Fibroblast of lung (primary cell): ENCODE results near the gene LSM3. TPM values are rescaled to one million over a fixed set of nuclear protein-coding genes. Genes with fewer than 3 reads are reported as not detected.

ENCODE experiments used
- DNase-seq, 2 donors: peaks; one replicate each; pipeline versions ENCODE4 v3.0.0 to v3.0.0-alpha.2; 2010; ENCODE audit warnings: low read depth in 2 of 2
- H2AFZ ChIP-seq: 2 replicates; pipeline ENCODE4 v1.5.1; 2012; ENCODE audit warnings: low read length, control low read depth, inconsistent platforms
- H3K27ac ChIP-seq: 2 replicates; pipeline ENCODE4 v1.5.1; 2011; ENCODE audit warnings: low read length, control low read depth; ENCODE audit not compliant: insufficient read depth
- H3K27me3 ChIP-seq: 2 replicates; pipeline ENCODE4 v1.5.1; 2011; ENCODE audit warnings: mild to moderate bottlenecking, low read length; ENCODE audit not compliant: control insufficient read depth, insufficient read depth
- H3K36me3 ChIP-seq: 2 replicates; pipeline ENCODE4 v1.5.1; 2011; ENCODE audit warnings: low read length; ENCODE audit not compliant: control insufficient read depth, insufficient read depth
- H3K4me1 ChIP-seq: 2 replicates; pipeline ENCODE4 v1.5.1; 2011; ENCODE audit warnings: low read length; ENCODE audit not compliant: control insufficient read depth, insufficient read depth; ENCODE audit errors: extremely low read depth
- H3K4me2 ChIP-seq: 2 replicates; pipeline ENCODE4 v1.5.1; 2011; ENCODE audit warnings: low read length, control low read depth; ENCODE audit not compliant: insufficient read depth; ENCODE audit errors: extremely low read depth
- H3K4me3 ChIP-seq, 4 experiments: fragments of 200-600 bp in 1 of 4; sonication (generic) in 1 of 4; replicated peaks in 1 of 4; 2 replicates each; pipeline ENCODE4 v1.5.1; 2011 to 2016; ENCODE audit warnings: low read length in 4 of 4, low read depth in 3 of 4, mild to moderate bottlenecking in 3 of 4, control low read depth in 2 of 4, inconsistent platforms in 1 of 4, mixed read lengths in 1 of 4; ENCODE audit not compliant: insufficient read depth in 1 of 4; ENCODE audit errors: control extremely low read depth in 1 of 4
- H3K79me2 ChIP-seq: 2 replicates; pipeline ENCODE4 v1.5.1; 2012; ENCODE audit warnings: mild to moderate bottlenecking, low read length, inconsistent platforms; ENCODE audit not compliant: control insufficient read depth, insufficient read depth
- H3K9ac ChIP-seq: 2 replicates; pipeline ENCODE4 v1.5.1; 2011; ENCODE audit warnings: mild to moderate bottlenecking, low read length, control low read depth; ENCODE audit not compliant: insufficient read depth
- H3K9me3 ChIP-seq: 2 replicates; pipeline ENCODE4 v1.5.1; 2012; ENCODE audit warnings: low read depth, low read length; ENCODE audit not compliant: control insufficient read depth, insufficient read depth
- H4K20me1 ChIP-seq: 2 replicates; pipeline ENCODE4 v1.5.1; 2011; ENCODE audit warnings: low read length; ENCODE audit not compliant: control insufficient read depth, insufficient read depth; ENCODE audit errors: extremely low read depth
- EZH2 ChIP-seq: IDR thresholded peaks from 2 replicates; pipeline ENCODE4 v1.5.1; 2012; ENCODE audit warnings: low read length, control low read depth, mild to moderate bottlenecking; ENCODE audit errors: missing control alignments
- polyA plus RNA-seq, 2 donors: library from polyadenylated mRNA; depleted of rRNA in 1 of 2; stranded (reverse) in 1 of 2; unstranded in 1 of 2; fragments of >200 nt; gene quantifications; 2 replicates each; pipeline ENCODE4 v1.2.1, GENCODE V29; 2011 to 2012; ENCODE audit warnings: missing spikeins in 1 of 2
- total RNA-seq: library from RNA; depleted of rRNA; stranded (reverse); fragments of >200 nt; gene quantifications from 2 replicates; pipeline ENCODE4 v1.2.1, GENCODE V29; 2014
- TF ChIP-seq, protein P1 (sequence below), 2 donors: IDR thresholded peaks in 1 of 2; conservative IDR thresholded peaks in 1 of 2; 1 replicate in 1 of 2; 2 replicates in 1 of 2; pipeline ENCODE4 v1.5.1; 2011 to 2012; ENCODE audit warnings: low read length in 2 of 2, control low read depth in 1 of 2, inconsistent platforms in 1 of 2, low read depth in 1 of 2, mild to moderate bottlenecking in 1 of 2

LSM3 gene
- total and polyA plus RNA-seq, 2 donors (not counting 1 experiment from before 2014, with no cell fraction given): 5.1 to 14.9 TPM

DNA sequence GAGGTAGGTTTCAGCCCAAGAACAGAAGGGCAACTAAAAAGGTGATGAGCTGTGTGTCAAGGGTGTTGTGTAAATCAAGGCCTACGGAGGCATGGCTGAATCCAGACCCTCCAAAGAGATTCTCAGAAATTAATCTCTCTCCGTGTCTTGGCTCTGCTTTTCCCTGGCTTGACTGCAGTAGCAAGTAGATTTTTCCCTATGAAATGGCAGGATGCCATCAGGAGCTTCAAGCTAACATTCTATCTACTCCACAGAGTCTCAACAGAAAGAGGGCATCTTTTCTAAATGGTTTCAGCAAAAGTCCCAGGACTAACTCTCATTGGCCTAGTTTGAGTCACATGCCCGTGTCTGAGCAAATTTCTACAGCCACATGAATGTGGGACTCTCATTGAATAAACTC lies 58.3 kb downstream of the LSM3 start:
- Histone ChIP-seq H3K4me2 (no peak overlapping the region), H4K20me1 (no peaks in the 10 kb centered on the region), H3K79me2 (no peaks in the 10 kb centered on the region), H2AFZ (no peak overlapping the region), H3K4me1 (no peaks in the 10 kb centered on the region), H3K9ac (no peak overlapping the region), H3K4me3 (no peak overlapping the region), H3K9me3 (no peaks in the 10 kb centered on the region), H3K27ac (no peak overlapping the region), H3K36me3 (no peaks in the 10 kb centered on the region), H3K27me3 (no peaks in the 10 kb centered on the region)
- no peak for DNase-seq
- no peak for TF ChIP-seq EZH2
- TF ChIP-seq, protein P1, sequence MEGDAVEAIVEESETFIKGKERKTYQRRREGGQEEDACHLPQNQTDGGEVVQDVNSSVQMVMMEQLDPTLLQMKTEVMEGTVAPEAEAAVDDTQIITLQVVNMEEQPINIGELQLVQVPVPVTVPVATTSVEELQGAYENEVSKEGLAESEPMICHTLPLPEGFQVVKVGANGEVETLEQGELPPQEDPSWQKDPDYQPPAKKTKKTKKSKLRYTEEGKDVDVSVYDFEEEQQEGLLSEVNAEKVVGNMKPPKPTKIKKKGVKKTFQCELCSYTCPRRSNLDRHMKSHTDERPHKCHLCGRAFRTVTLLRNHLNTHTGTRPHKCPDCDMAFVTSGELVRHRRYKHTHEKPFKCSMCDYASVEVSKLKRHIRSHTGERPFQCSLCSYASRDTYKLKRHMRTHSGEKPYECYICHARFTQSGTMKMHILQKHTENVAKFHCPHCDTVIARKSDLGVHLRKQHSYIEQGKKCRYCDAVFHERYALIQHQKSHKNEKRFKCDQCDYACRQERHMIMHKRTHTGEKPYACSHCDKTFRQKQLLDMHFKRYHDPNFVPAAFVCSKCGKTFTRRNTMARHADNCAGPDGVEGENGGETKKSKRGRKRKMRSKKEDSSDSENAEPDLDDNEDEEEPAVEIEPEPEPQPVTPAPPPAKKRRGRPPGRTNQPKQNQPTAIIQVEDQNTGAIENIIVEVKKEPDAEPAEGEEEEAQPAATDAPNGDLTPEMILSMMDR (conservative IDR thresholded peaks at IDR 0.05 in 1 of 2, IDR thresholded peaks at IDR 0.05 in 1 of 2; ENCODE audit: low read depth in 1 of 2, low read length in 2 of 2): no peak

DNA sequence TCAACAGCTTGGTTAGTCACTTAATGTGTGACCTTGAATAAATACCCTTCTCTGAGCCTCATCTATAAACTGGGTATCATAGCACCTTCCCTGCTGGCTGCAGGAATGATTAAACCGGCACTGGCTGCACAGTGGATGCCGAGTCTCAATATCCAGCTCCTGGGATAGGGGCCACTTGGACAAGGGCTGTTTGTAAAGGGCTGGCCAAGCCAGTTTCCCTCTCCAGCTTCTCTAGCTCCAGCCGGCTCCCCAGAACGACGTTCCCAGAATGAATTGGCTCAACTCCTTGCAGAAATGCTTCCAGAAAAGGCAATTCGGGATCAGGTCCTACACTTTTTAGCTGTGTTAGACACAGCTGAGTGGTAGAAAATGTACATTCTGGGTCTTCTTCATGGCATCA lies 58.8 kb downstream of the LSM3 start:
- Histone ChIP-seq H3K4me3 (no peak overlapping the region), H2AFZ (no peak overlapping the region), H3K4me1 (no peaks in the 10 kb centered on the region), H3K27ac (no peak overlapping the region), H3K4me2 (no peak overlapping the region), H3K36me3 (no peaks in the 10 kb centered on the region), H3K27me3 (no peaks in the 10 kb centered on the region), H3K9ac (no peak overlapping the region), H4K20me1 (no peaks in the 10 kb centered on the region), H3K79me2 (no peaks in the 10 kb centered on the region), H3K9me3 (no peaks in the 10 kb centered on the region)
- TF ChIP-seq, protein P1 (conservative IDR thresholded peaks at IDR 0.05 in 1 of 2, IDR thresholded peaks at IDR 0.05 in 1 of 2; ENCODE audit: low read depth in 1 of 2, low read length in 2 of 2): no peak
- no peak for TF ChIP-seq EZH2
- no peak for DNase-seq

- Histone ChIP-seq H3K79me2 (no peaks in the 10 kb centered on the region), H3K27ac (no peak overlapping the region), H3K4me3 (no peak overlapping the region), H3K9me3 (no peaks in the 10 kb centered on the region), H3K4me1 (no peaks in the 10 kb centered on the region), H4K20me1 (no peaks in the 10 kb centered on the region), H3K4me2 (no peak overlapping the region), H2AFZ (no peak overlapping the region), H3K36me3 (no peaks in the 10 kb centered on the region), H3K27me3 (no peaks in the 10 kb centered on the region), H3K9ac (no peak overlapping the region)
- TF ChIP-seq, protein P1 (conservative IDR thresholded peaks at IDR 0.05 in 1 of 2, IDR thresholded peaks at IDR 0.05 in 1 of 2; ENCODE audit: low read depth in 1 of 2, low read length in 2 of 2): no peak
- TF ChIP-seq EZH2: no peak
- no peak for DNase-seq
Observed at GRCh38 chr3:14238356-14238755, 59.7 kb downstream of the LSM3 start.
